Activated naive CD4-positive, alpha-beta T cell (primary cell): Measurements from ENCODE around the gene CEP20.
"Not testable (repeated sequence)": the region's sequence is repeated elsewhere in the genome, so short reads cannot be mapped to it uniquely, and the experiment has no call there.

Source experiments
- DNase-seq, 4 experiments: peaks; one replicate each; lab custom pipeline; 2025; lab: John Stamatoyannopoulos, UW

Gene CEP20

GRCh38 chr16:15888072-15888976 lies at the start of gene CEP20:
Gene CEP20 (minus strand): TSS chr16:15888603. CDS start chr16:15888585, 18 bp downstream.
- peak; percentile 97 to 99 (median 98) for DNase-seq

- DNase-seq: not testable (repeated sequence)
Measured at GRCh38 chr16:15936809-15937208, 48.4 kb upstream of the CEP20 start.

- DNase-seq: no peak
Measured at GRCh38 chr16:15934991-15935390, 46.6 kb upstream of the CEP20 start.

GRCh38 chr16:15933781-15934180 lies 45.4 kb upstream of the CEP20 start:
- no peak for DNase-seq

- no peak for DNase-seq
Measured at GRCh38 chr16:15932939-15933338, 44.5 kb upstream of the CEP20 start.

GRCh38 chr16:15928261-15929104 lies 40.1 kb upstream of the CEP20 start:
- DNase-seq: no peak

GRCh38 chr16:15925631-15926030 lies 37.2 kb upstream of the CEP20 start:
- DNase-seq: no peak

GRCh38 chr16:15924996-15925395 lies 36.6 kb upstream of the CEP20 start:
- no peak for DNase-seq

- DNase-seq: no peak
Measured at GRCh38 chr16:15919331-15919730, 30.9 kb upstream of the CEP20 start.

GRCh38 chr16:15918314-15918713 lies 29.9 kb upstream of the CEP20 start:
- not testable (repeated sequence) for DNase-seq

GRCh38 chr16:15916323-15916722 lies 27.9 kb upstream of the CEP20 start:
- DNase-seq: no peak

- no peak for DNase-seq
Measured at GRCh38 chr16:15915555-15916081, 27.2 kb upstream of the CEP20 start.

- DNase-seq: no peak
Measured at GRCh38 chr16:15913046-15913698, 24.8 kb upstream of the CEP20 start.

GRCh38 chr16:15911198-15911597 lies 22.8 kb upstream of the CEP20 start:
- no peak for DNase-seq

- no peak for DNase-seq
Measured at GRCh38 chr16:15907863-15908478, 19.6 kb upstream of the CEP20 start.

GRCh38 chr16:15906439-15906838 lies 18.0 kb upstream of the CEP20 start:
- no peak for DNase-seq

GRCh38 chr16:15903960-15904359 lies 15.6 kb upstream of the CEP20 start:
- DNase-seq: no peak

- no peak for DNase-seq
Measured at GRCh38 chr16:15900901-15901500, 12.6 kb upstream of the CEP20 start.

GRCh38 chr16:15900357-15900756 lies 12.0 kb upstream of the CEP20 start:
- DNase-seq: no peak

GRCh38 chr16:15899538-15900100 lies 11.2 kb upstream of the CEP20 start:
- DNase-seq: no peak

- no peak for DNase-seq
Measured at GRCh38 chr16:15898654-15899053, 10.3 kb upstream of the CEP20 start.
